GM21723 (cell line): ENCODE measurements around the gene POLR3C.
"Not testable (repeated sequence)": the region's sequence is repeated elsewhere in the genome, so short reads cannot be mapped to it uniquely, and the experiment has no call there.

Experiments
- ATAC-seq: cut with Tn5 transposase; IDR thresholded peaks from one replicate; pipeline ENCODE4 v1.9.1; 2021; ENCODE audit warnings: mild to moderate bottlenecking, moderate library complexity; ENCODE audit not compliant: unreplicated experiment

POLR3C gene

DNA sequence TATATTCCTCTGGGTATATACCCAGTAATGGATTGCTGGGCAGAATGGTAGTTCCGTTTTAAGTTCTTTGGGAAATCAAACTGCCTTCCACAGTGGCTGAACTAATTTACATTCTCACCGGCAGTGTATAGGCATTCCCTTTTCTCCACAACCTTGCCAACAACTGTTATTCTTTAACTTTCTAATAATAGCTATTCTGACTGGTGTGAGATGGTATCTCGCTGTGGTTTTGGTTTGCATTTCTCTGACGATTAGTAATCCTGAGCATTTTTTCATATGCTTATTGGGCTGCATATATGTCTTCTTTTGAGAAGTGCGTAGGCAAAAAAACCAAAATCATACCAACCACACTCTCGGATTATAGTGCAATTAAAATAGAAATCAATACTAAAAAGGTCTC is 5.9 kb upstream of the POLR3C start:
- ATAC-seq: not testable (repeated sequence)

DNA sequence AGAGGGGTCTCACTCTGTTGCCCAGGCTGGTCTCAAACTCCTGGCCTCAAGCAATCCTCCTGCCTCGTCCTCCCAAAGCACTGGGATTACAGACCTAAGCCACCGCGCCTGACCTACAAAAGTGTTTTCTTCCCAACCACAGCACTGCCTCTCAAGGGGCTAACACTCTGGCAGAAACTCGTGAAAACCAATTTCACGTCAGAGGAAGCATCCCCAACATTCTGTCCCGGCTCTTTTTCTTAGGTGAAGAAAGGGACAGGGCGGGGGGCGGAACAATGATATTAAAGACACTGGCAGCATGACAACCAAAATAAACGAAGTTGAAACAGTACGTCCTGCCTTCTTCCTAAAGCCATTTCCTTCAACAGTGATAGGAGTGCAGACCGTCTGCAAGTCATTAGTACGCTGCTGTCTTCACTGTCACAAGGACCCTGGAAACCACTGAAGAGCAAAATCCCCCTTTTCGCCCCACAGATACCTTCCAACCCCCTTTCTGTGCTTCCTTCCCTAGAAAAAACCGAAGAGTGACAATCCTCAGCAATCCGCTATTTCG is 1.1 kb upstream of the POLR3C start:
- ATAC-seq: not testable (repeated sequence)

DNA sequence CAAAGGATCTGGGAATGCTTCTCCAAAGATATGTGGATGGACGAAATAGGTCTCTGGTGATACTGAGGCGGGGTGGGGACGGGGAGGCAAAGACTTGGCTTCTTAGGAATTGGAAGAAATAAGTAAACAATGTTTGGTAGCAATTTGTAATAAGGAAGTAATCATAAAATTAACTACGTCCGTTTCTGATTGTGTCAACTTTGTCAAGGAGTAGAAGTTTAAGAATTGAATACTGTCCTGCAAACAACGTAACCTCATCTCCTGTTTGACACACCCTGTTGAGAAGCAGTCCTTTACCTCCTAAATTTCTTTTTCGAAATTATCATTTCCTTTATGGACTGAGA is 471 bp downstream of the POLR3C start:
- no peak for ATAC-seq

DNA sequence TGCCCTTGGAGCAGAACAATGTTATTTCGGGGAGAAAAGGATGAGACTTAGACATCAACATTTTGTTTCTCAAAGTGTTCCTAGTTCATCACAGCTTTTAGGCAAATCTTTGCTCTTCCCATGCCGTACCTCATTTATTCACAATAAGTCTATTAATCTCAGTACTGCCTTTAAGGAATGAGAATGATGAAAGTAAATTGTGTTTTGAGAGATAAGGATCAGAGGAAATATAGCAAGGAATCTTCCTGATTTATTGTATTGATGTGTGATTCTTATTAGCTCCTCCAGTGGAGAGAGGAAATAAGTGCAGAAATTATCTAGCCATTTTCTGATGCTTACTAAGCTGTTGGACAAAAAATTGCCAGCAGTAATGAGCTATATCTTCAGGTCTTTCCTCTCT is 2.0 kb downstream of the POLR3C start:
- no peak for ATAC-seq

DNA sequence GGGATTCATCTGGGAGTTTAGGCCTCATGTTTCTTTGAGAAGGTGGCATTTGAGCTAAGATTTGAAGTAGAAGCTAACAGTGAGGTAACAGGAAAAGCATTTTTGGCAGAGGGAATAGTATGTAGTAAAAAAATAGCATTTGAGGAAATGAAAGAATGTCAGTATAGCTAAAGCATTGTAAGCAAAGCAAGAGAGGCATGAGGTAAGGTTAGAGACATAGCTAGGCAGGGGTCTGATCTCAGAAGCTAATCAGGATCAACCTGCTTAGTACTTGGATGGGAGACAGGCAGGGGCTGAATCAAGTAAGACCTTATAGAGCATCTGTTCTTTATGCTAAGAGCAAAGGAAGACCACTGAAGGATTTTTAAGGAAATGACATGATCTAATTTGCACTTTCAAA is 4.0 kb downstream of the POLR3C start:
- ATAC-seq: no peak

DNA sequence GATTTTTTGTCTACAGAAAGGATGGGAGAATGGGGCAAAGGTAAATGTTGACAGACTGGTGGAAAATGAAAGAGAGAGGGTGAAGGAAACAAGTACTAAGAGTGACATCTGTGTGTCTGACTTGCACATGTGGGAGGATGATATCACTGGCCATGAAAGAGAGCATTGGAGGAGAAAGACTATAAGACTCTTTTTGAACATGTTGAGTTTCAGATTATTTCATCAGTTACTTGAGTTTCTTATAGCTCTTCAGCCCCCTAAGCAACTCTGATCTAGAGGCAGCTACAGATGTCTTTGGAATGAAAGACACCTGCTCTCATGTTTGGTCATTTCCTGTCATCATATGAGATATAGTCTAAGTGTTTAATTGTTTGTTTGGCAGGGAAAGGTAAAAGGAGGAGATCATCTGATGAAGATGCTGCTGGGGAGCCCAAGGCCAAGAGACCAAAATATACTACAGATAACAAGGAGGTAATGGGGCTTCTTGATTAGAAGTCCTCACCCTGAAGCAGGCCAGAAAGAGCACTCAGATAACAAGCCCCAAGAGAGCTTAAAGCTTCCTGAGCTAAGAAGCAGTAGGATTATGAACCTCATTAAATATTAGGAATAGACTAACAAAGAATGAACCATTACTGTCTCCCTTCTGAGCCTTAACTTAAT is 4.5 kb downstream of the POLR3C start:
- ATAC-seq: no peak

DNA sequence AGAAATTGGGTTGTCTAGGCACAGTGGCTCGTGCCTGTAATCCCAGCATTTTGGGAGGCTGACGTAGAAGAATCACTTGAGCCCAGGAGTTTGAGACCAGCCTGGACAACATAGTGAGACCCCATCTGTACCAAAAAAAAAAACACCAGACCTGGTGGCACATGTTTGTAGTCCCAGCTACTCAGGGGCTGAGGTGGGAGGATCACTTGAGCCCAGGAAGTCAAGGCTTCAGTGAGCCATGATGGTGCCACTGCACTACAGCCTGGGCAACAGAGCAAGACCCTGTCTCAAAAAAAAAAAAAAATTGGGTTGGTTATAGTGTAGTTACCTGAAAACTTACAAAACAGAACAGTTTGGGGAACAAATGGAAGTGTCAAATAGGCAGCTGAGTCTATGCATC is 6.8 kb downstream of the POLR3C start:
- ATAC-seq: not testable (repeated sequence)

DNA sequence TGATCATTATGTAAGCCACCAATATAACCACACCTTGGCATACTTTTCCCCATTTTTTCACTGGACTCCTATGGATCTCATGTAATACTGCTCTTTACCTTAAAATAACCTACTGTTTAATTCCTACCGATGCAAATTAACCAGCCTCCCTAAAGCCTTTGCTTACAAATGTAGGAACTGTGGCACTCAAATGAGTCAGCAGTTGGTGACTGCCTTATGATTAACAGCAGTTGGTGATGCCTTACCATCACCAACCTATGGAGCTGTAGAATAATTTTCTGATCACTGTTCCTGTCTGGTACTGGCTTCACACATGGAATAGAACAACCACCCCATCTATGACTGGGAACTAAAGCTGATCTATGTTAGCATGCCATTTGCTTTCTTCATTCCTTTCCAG is 13.7 kb downstream of the POLR3C start:
- ATAC-seq: no peak

DNA sequence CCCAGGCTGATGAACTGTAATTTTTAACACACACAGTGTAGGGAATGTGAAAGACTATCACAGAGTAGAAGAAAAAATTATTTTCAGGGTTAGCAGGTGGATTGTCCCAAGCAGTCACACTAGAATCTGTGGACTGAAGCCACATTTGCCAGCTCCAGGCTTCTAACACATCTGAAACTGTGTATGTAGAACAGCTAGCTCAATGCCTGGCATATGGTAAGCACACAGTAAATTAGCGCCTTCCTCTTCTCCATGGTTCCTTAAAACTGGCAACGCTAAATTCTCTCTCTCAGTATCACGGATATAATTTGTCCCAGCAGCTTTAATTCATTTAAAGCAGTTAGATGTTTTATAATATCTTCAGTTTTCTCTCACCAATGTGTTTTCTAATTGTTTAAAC is 19.0 kb downstream of the POLR3C start:
- ATAC-seq: no peak

DNA sequence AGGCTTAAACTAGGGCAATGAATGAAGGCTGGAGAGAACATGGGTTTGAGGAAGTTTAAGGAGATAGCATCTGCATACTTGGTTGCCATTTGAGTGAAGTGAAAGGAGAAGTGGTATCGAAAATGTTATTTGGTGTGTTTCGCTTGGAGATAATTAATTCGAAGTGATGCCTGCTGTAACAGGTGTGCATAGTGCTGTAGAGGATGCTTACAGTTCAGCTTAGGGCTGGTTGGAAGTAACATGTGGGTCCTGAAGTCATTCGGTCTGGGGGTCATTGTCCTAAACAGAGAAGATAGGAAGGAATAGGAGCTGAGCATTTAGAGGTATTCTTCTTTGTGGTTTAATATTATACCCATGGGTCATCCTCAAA is 21.1 kb downstream of the POLR3C start:
- peak; percentile 70 for ATAC-seq

DNA sequence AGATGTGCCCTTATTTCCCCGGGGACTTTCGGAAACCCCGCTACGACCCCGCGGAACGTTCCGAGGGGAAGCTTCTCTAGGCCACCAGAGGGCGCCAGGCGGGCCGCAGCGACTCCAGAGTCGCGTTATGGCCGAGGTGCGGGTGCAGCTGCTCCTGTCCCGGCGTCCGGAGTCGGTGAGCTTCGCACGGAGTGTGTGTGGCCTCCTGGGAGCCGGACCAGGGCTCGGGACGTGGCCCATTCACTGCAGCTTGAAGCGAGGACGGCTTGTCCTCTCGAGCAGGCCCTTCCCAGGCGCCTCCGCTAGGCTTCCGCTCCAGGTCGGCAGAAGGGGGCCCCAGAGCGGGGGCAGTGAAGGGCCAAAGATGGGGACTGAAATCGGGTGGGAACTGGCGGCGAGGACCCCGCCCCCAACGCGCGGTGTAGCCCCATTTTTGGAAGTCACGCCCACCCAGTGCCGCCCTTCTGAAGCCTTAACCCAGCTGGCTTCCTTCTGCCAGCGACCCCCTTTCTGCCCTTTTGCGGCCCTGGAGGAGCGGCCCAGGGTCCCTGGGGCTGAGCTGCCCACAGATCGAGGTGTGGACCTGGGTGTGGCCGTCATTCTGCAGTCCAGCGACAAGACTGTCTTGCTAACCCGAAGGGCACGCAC is 21.6 kb downstream of the POLR3C start, which contains the start of gene NUDT17:
Gene NUDT17, plus strand, starts transcription at position 117 of the 648 bp plus-strand sequence. Its CDS starts 11 bp downstream, at position 128.
- ATAC-seq: peak; percentile 69

DNA sequence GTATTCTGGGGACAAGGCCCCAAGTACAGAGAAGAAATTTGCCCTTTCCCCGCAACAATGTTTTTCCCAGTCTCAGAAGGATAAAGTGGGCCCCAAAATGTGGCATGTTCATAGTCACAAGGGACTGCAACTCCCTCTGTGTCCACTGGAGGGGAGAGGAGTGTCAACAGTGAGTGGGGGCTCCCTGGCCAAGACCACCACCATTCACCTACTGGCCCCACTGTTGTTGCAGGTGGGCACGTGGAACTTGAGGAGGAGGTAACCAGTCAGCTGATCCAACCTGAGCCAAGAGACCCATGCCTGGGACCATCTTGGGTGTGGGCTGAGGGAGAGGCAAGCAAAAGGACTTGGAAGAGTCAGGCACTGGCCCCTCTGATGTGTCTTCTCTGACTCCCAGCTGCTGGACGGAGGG is 22.2 kb downstream of the POLR3C start:
- peak; percentile 36 for ATAC-seq

DNA sequence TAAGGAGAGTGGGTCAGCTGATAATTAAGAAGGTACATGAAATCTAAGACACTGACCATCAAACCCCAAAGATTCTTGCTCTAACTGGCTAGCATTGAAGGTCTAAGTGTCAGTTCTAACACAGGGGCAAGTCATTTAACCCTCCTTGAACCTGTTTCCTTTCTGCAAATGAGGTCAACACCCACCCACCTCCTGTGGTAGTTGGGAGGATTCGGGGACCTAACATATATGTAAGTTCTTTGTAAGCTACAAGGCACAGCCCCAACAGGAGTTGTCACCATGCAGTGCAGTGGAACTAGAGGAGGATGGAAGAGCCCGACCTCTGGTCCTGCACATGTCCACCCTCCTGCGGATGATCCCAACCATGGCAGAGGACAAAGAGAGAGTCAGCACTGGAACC is 23.8 kb downstream of the POLR3C start:
- ATAC-seq: no peak

DNA sequence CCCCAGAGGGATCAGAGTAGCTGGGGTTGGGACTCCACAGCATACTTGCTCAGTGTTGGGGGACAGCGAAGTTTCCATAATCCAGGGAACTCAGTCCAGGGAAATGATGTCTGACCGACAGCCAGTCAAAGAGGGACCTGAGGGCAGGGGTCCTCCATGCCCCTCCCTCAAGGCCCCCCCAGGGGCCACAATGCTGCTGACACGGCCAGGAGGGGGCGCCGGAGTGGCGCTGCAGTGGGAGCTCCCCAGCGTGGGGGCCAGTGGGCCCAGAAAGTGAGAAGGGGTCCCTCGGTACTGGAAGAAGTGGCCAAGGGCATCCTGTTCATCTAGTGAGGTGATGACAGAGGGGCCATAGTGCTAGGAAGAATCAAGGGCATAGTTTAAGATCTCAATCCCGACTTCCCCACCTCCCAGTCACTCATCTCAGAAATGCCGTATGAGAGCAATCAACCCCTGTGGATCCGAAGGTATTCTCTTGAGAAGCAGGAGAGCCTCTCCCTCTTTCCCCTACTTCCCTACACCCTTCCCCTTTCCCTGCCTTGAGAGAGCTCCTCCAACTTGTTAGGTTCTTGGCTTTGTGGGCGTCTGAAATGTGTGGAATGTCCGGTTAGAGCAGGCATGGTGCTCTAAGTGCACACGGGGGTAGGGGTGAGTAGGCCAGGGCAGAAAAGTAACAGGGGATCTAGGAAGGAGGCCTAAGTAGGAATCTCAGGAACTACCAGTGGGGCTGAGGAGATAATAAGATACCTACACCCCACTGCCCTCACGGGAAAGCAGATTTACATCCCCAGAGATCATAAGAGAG is 25.6 kb downstream of the POLR3C start:
- ATAC-seq: no peak

DNA sequence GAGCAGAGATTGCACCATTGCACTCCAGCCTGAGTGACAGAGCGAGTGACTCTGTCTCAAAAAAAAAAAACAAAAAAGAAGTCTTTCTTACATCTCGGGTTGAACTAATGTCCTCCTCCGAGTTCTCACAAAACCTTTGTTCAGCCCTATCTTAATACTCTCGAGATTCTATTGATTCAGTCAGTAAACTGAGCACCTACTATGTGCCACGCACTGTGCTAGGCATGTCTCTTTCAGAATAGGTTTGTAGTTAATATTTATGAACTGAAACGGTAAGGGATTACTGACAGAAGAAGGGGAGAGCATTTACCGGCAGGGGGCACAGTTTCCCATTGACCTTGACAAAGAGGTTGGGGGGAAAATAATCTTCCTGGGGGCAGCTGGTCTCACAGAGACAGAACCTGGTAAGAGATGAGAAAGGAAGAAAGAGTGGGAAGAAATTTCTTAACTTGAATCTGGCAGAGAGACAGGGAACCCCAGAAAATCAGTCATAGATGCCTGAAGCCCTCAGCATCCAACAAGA is 31.5 kb downstream of the POLR3C start:
- ATAC-seq: no peak

DNA sequence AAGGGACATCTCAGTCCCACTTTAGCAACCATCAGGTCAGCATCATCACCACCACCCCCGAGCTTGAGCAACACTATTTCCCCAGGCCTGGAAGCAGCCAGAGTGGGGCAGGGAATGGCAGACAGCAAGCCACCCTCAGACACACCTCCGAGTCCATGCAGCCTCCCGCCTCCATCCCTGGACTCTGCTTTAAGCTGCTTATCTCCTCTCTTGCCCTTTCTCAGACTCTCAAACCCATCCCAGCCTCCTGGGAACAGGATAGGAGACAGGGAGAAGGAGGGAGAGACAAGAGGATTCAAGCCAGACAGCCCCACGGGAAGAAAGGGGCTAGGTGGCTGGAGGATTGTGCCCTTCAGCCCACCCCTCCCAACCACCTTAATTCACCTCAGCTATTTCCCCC is 33.2 kb downstream of the POLR3C start:
- no peak for ATAC-seq

DNA sequence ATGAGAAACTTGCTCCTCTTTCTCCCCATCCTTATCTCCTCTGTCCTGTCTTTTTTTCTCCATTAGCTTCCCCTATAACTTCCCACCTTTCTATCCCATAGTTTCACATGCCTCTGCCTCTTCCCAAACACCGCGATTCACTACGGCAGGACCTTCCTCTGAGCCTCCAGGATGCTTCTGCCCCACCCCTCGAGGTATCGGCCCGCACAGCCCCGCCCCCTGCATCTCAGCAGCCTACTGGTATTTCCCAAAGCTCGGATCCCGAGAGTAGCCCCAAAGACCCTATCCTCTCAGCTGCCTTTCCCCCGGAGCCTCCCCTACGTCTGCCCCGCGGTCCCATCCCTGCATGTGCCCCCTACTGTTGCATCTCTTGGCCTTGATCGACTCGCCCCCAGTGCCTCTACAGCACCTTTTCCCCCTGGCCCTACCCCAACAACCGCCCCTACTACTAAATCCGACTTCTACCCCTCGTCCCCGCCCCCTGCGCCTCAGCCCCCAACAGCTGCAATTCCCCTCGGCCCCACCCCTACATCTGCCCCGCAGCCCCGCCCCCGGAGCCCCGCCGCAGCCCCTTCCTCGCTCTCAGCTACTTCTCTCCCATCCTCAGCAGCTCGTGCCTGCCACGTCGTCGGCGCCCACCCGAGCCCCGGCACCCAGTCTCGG is 34.4 kb downstream of the POLR3C start:
- peak; percentile 7 for ATAC-seq

DNA sequence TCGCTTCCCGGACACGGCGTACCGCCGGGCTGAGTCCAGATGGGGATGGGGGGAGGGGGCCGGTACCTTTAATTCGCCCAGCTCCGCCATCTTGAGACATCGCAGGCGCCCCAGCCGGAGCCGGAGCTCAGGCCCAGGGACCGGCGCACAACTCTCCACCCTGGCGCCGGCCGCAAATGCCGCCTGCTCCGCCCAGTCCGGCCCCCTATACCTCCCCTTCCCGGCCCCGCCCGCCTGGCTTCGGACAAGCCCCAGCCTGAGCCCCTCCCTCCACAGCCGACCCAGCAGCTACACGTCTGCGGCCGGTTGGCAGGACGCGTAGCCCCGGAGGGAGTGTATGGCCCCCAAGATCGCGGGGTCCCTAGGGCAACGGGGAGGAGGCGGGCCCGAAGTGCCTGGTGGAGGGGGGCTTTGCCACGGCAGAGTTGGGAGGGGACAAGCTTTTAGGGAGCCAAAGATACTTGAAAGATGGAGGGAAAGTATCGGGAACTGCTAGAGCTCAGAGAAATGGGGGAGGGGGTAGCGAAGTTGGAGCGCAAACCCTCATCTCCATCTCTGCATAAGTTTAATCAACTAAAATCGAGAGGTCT is 35.0 kb downstream of the POLR3C start, which contains the start of gene PIAS3:
Gene PIAS3, minus strand, starts transcription at position 181 of the 590 bp plus-strand sequence. Its CDS starts 91 bp downstream, at position 90.
- ATAC-seq: peak; percentile 74

DNA sequence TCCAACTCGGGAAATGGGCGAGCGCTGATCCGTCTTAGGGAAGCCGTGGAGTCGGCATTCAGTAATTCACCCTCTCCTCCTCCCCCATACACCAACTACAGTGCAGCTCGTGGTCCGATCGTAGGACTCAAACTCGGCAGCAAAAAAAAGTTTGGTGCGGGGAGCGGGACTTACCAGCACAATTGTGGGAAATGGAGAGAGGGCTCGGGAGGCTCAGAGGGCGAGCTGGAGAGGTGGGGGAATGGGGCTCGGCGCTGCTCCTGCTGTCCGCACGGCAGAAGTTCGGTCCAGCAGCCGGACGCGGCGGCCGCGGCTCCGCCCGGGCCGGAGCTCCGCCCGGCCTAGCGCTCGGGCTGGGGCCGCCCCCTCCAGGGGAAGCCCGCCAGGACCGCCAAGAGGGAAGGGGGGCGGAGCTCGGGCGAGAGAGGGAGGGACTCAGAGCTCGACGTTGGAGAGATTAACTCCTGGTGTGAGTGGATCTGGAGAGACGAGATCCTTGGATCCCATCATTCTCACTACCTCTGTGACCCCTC is 35.6 kb downstream of the POLR3C start:
- ATAC-seq: peak; percentile 75
